ENCODE results near the gene NEUROG1. TPM values are rescaled to one million over a fixed set of nuclear protein-coding genes. Genes with fewer than 3 reads are reported as not detected.

Gene NEUROG1
- polyA plus RNA-seq = not detected

GRCh38 chr5:135535820-135536801 lies at the start of gene NEUROG1:
TSS of gene NEUROG1 (minus strand) at chr5:135535964. CDS start at chr5:135535690, 274 bp downstream.
- H3K27ac ChIP-seq (ENCODE audit: low read depth, low read length) = no peak within 1 kb of the TSS
- 1 to 3% (median 3%) methylated on average over 72 to 74 of the region's 74 CpGs for WGBS, 3 donors

GRCh38 chr5:135584918-135585317 lies 49.2 kb upstream of the NEUROG1 start:
- WGBS, 3 donors = 79 to 93% (median 92%) methylated on average over 6 of the region's 6 CpGs
- H3K27ac ChIP-seq (ENCODE audit: low read depth, low read length) = no peak overlapping the region

GRCh38 chr5:135584276-135584675 lies 48.5 kb upstream of the NEUROG1 start:
- no peak overlapping the region for H3K27ac ChIP-seq (ENCODE audit: low read depth, low read length)
- WGBS, 3 donors = 69 to 84% (median 72%) methylated on average over 2 of the region's 2 CpGs

GRCh38 chr5:135582099-135582781 lies 46.5 kb upstream of the NEUROG1 start:
- no peak overlapping the region for H3K27ac ChIP-seq (ENCODE audit: low read depth, low read length)
- WGBS, 3 donors = 48 to 66% (median 63%) methylated on average over 6 of the region's 6 CpGs

GRCh38 chr5:135578685-135579341 lies 43.0 kb upstream of the NEUROG1 start, which contains the start of gene CXCL14:
TSS of gene CXCL14 (minus strand) at chr5:135578991. CDS start at chr5:135578778, 213 bp downstream.
- 1 to 2% (median 2%) methylated on average over 60 to 68 of the region's 68 CpGs for WGBS, 3 donors

GRCh38 chr5:135578305-135578684 lies 42.5 kb upstream of the NEUROG1 start:
- no peak overlapping the region for H3K27ac ChIP-seq (ENCODE audit: low read depth, low read length)
- 6 to 8% (median 6%) methylated on average over 21 of the region's 21 CpGs for WGBS, 3 donors

More at GRCh38 chr5:135578685-135579341, 43.0 kb upstream of the NEUROG1 start, which contains the start of gene CXCL14:
- no peak within 1 kb of the TSS for H3K27ac ChIP-seq (ENCODE audit: low read depth, low read length)

GRCh38 chr5:135577421-135577820 lies 41.7 kb upstream of the NEUROG1 start:
- H3K27ac ChIP-seq (ENCODE audit: low read depth, low read length) = no peak overlapping the region
- WGBS, 3 donors = 42 to 48% (median 44%) methylated on average over 8 of the region's 8 CpGs

- 43 to 61% (median 56%) methylated on average over 6 of the region's 6 CpGs for WGBS, 3 donors
- H3K27ac ChIP-seq (ENCODE audit: low read depth, low read length) = no peak overlapping the region
Measured at GRCh38 chr5:135576075-135576599, 40.4 kb upstream of the NEUROG1 start.

- H3K27ac ChIP-seq (ENCODE audit: low read depth, low read length) = no peak overlapping the region
- 88 to 91% (median 91%) methylated on average over 10 of the region's 10 CpGs for WGBS, 3 donors
Measured at GRCh38 chr5:135574493-135574892, 38.7 kb upstream of the NEUROG1 start.

GRCh38 chr5:135571902-135572301 lies 36.1 kb upstream of the NEUROG1 start:
- no peak overlapping the region for H3K27ac ChIP-seq (ENCODE audit: low read depth, low read length)
- 74 to 80% (median 75%) methylated on average over 9 of the region's 9 CpGs for WGBS, 3 donors

- 42 to 79% (median 75%) methylated on average over 10 of the region's 10 CpGs for WGBS, 3 donors
- H3K27ac ChIP-seq (ENCODE audit: low read depth, low read length) = no peak overlapping the region
Measured at GRCh38 chr5:135571066-135571609, 35.4 kb upstream of the NEUROG1 start.

- no peak overlapping the region for H3K27ac ChIP-seq (ENCODE audit: low read depth, low read length)
Measured at GRCh38 chr5:135570453-135570764, 34.6 kb upstream of the NEUROG1 start.

GRCh38 chr5:135569755-135570452 lies 34.1 kb upstream of the NEUROG1 start:
- H3K27ac ChIP-seq (ENCODE audit: low read depth, low read length) = no peak overlapping the region
- WGBS, 3 donors = 46 to 55% (median 51%) methylated on average over 10 of the region's 10 CpGs

More at GRCh38 chr5:135570453-135570764, 34.6 kb upstream of the NEUROG1 start:
- WGBS, 3 donors = 20 to 37% (median 34%) methylated on average over 3 of the region's 3 CpGs

- no peak overlapping the region for H3K27ac ChIP-seq (ENCODE audit: low read depth, low read length)
- 62 to 77% (median 76%) methylated on average over 5 of the region's 5 CpGs for WGBS, 3 donors
Measured at GRCh38 chr5:135568923-135569360, 33.2 kb upstream of the NEUROG1 start.

GRCh38 chr5:135568246-135568645 lies 32.5 kb upstream of the NEUROG1 start:
- WGBS, 3 donors = 65 to 80% (median 71%) methylated on average over 6 of the region's 6 CpGs
- no peak overlapping the region for H3K27ac ChIP-seq (ENCODE audit: low read depth, low read length)

GRCh38 chr5:135567661-135568060 lies 31.9 kb upstream of the NEUROG1 start:
- whole genome bisulfite sequencing, 3 donors = 66 to 88% (median 77%) methylated on average over 4 of the region's 4 CpGs
- H3K27ac ChIP-seq (ENCODE audit: low read depth, low read length) = no peak overlapping the region

Data from adipose tissue (tissue), 3 donors.